ENCODE results near the gene GPC6.

Gene GPC6

DNA sequence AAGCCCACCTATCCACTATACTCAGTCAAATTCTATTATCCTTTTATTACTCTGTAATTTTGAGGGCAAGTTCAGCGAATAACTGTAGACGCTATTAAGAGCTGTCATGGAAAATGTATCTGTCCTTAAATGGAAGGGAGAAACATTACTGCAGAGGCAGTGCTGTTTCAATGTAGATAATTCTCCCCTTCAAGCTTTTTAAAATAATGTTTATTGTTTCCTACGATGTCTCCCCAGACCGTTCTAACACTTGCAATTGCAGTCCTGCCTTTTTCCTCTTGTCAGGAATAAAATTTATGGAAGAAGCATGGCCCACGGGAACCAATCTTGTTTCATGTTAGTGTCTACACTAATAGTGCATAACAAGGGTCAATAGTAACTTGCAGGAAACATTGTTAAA lies 159.5 kb downstream of the GPC6 start:
- no peak for DNase-seq

GRCh38 chr13:93388701-93389100 lies 162.1 kb downstream of the GPC6 start:
- no peak for DNase-seq

- no peak for DNase-seq
Observed at GRCh38 chr13:93397619-93398018, 171.0 kb downstream of the GPC6 start.

GRCh38 chr13:93398167-93399035 lies 171.8 kb downstream of the GPC6 start:
- DNase-seq, result no peak

- DNase-seq, result no peak
Observed at GRCh38 chr13:93399212-93399611, 172.6 kb downstream of the GPC6 start.

GRCh38 chr13:93406136-93406535 lies 179.5 kb downstream of the GPC6 start:
- DNase-seq, result no peak

GRCh38 chr13:93407551-93407950 lies 180.9 kb downstream of the GPC6 start:
- DNase-seq, result no peak

DNA sequence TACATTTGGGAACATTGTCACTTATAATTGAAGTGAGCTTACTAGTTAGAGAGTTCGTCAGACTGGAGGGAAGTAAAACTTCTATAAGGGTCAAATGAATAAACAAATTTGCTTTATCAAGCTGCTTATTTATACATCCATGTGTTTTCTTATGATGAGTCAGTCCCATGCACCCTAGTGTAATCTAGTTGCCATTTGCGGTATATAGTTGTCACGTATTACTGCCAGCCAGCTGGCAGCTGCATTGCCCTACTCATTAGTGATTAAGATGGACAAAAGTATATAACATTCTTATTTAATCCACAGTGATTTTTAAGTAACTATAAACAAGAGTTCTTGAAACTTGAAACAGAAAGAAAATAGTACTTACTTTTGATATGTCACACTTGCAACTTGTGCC lies 182.4 kb downstream of the GPC6 start:
- DNase-seq, result no peak

GRCh38 chr13:93409816-93410215 lies 183.2 kb downstream of the GPC6 start:
- no peak for DNase-seq

DNA sequence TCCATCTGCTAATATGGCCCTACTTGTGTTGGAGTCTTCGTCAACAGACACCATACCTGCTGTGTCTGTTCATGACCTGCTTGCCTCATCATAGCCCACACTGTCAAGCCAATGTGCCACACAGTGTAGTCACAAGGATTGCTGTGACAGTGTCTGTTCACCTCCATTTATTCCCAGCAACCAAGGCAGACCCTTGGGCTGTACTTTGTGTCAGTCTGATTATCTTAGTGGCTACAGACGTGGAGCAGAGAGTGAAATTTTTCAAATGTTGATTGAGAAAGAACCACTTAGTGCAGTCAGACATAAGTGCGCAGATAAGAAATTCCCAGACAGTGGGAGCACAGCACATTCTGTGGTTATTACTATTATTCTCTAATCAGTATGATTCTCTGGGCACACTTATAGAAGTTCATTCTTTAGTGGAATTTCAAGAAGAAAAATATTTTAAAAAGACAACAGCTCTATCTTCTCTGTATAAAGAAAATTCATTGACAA lies 184.6 kb downstream of the GPC6 start:
- DNase-seq, result no peak

DNA sequence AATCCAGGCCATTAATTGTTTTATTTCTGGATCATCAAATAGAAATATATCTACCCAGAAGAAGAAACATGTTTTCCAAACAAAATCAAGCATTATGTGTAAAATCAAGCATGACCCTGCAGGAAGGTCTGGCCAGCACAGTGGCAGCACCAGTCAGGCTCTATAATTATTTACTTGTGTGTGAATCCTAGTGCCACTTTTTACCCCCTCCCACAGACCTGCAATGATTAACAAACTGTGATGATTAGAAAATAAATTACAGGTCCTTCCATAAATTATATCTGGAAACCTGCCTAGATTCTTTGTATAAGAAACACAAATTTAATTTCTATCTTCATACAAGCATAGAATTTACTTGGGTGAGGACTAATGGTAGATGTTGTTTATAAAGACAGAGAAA lies 186.1 kb downstream of the GPC6 start:
- DNase-seq, result no peak

- DNase-seq, result no peak
Observed at GRCh38 chr13:93413972-93414717, 187.5 kb downstream of the GPC6 start.

DNA sequence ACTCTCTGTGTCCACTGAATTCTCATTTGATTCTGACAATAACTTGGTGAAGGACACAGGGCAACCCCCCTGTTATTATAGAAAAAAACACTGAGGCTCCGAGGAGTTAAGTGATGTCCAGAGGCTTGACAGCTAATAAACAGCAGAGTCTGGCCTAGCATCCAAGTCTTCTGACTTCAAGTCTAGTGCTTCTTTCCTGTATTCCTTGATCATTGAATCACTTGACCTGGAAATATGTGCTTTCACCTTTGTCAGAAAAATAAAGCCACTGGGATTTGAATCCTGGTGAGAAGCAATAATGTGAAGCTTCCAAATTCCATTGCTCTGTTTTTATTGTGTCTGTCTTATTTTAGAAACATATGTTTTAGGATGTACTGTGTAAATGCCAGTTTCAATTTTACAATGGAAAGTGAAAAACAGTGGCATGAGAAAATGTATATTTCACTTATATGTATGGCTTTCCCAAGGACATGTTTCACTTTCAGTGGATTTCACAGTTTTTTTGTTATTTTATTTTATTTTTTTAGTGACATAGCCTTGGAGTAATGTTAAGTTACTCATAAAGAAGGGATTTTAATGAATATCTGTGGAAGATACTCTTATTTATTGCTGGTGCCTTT lies 190.2 kb downstream of the GPC6 start:
- DNase-seq, result no peak

DNA sequence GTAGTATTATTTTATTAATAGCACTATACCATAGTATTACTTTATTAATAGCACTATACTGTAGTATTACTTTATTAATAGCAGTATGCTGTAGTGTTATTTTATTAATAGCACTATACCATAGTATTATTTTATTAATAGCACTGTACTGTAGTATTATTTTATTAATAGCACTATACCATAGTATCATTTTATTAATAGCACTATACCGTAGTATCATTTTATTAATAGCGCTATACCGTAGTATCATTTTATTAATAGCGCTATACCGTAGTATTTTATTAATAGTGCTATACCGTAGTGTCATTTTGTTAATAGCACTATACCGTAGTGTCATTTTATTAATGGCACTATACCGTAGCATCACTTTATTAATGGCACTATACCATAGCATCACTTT lies 191.8 kb downstream of the GPC6 start:
- no peak for DNase-seq

DNA sequence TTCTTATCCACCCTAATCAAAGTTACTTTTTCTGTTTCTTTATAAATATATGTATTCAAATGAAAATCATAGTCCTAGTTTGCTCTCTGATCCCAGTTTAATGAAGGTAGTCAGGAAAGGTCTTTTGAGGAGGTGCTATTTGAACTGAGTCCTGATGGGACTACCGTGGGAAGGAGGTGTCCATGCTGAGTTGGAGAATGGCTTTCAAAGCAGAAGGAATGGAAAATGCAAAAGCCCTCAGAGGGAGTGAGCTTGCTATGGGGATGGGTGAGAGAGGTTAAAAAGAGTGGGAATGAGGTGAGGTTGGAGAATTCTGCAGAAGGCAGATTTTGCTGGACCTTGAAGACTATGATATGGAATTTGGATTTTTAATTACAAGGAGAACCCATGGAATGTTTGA lies 193.6 kb downstream of the GPC6 start:
- DNase-seq, result no peak

GRCh38 chr13:93420887-93421286 lies 194.3 kb downstream of the GPC6 start:
- DNase-seq, result no peak

DNA sequence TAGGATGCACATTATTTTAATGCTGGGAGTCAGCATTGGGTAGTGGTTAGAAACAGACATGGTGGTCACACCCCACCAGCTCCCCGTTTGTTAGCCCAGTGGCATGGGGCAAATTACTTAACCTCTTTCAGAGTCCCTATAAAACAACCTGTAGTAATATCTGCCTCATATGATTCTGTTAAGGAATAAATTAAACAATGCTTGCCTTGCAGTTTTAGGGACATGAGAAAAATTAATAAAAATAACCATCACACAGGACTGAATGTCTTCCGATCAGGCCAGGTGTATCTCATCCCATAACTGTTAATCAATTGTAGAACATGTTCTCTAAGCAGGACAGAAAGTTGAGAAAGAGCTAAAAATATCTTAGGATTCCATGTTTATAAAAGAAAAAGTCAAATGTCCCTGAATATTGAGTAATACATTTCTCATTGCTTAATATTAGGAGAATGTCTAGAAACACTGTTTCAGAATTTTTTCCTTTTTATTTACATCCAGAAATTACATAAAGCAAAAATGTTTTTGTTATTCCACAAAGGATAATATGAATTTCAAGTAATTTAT lies 196.5 kb downstream of the GPC6 start:
- DNase-seq, result no peak

- no peak for DNase-seq
Observed at GRCh38 chr13:93425411-93425810, 198.8 kb downstream of the GPC6 start.

DNA sequence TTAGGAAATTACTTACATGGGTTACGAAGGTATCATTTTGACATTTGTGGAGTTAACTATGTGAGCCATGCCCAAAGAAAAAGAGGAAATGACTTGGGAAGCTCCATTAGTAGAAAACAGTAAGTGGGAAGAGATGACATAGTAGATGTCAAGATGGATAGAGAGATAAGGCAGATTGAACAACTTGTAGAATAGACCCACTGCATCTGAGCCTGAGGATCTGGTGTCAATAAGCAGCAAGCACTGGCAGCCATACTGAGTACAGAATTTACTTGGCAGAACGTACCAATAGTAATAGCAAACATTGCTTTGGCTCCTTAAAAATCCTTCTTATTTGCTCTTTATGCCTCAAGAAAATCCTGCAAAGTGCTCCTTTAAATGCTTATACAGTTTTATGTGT lies 203.8 kb downstream of the GPC6 start:
- no peak for DNase-seq

DNA sequence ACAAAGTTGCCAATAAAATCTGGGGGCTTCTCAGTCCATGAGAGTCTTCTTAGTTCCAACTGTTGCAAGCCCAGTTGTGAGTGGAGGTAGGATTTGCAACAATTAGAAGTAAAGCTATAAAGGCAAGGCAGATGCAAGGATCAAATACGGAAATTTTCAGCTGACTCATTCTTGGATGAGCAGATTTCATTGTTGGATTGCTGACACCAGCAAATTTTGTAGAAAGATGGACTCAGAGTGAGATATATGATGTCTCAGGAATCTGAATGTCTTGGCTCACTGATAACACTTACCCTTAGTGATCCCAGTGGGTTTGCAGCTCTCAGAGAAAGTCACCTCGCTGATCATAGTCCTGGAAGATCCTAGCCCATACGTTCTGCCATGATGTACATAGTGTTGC lies 209.0 kb downstream of the GPC6 start:
- DNase-seq, result no peak

GRCh38 chr13:93437081-93437480 lies 210.5 kb downstream of the GPC6 start:
- no peak for DNase-seq

DNA sequence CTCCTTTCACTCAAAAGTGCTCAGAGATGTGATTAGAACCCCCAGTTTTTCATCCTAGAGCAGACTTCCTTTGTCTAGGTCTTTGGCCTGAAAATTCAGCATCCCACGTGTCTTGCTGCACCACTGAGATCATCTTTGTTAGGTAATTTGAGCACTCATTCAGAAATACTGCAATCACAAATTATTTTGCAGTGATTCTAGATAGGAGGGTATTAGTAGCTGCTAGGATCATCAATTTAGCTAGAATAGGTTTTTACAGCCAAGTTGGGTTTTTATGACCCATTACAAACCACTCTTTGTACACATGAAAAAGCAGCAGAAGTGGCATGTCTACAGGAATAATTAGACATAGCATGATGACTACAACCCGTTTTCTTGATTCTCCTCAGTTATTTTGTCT lies 219.6 kb downstream of the GPC6 start:
- DNase-seq, result no peak

DNA sequence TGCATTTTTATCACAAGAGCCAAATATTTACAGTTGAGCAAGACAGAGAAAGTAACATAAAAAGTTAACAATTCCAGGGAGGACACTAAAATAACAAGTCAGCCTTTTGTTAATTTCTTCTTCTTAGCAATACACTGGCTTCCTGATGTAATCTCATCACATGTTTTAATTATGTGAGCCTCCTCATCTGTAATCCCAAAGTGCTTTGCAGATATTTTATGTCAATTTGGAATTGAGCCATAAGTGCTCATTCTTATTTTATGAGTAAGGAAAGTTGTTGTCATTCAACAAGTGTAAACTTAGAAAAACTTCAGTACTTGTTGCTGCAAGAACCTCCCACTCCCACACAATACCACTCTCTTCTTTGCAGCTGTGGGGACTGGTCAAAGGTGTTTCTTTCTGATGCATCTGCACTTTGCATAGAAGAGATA lies 223.6 kb downstream of the GPC6 start:
- no peak for DNase-seq
